Measurements from ENCODE around the gene BCL6B.
"Not testable (repeated sequence)": the region's sequence is repeated elsewhere in the genome, so short reads cannot be mapped to it uniquely, and the experiment has no call there.

Gene BCL6B

DNA sequence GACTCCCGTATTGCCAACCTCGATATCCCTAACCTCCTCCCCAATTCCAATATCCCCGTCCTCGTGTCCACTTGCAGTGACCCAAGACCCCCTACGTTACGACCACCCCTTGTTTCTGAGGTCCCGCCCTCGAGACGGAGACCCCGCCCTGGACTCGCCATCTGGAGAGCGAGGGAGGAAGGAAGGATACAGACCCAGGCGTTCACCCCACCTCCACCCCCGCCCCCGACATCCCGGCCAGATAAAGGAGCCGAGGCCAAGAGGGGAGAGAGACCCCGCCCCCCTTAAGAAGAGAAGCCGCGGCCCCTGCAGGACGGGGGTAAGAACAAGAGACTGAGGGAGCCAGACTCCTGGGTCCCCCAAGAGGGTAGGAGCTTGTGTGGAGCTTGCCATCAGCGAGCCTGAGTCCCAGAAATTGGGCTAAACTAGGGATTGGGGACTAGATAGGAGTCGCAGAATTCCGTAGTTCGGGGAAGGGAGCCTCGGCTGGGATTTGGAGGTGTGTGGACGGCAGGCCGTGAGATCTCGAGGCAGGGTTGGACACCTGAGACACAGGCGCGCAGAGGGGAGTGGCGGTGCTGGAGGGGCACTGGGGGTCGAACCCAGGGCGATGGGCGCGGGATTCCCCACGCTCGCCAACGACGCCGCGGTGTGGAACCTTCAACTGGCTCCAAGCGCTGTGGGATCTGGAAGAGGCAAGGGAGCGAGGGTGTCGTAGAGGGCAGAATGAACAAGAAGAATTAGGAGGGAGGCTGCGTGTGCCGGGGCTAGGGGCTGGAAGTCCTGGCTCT is at the start of gene BCL6B:
Gene BCL6B (plus strand): TSS at position 270 of the 791 bp plus-strand sequence. CDS start 622 bp downstream, outside the sequence.
- no peak for DNase-seq (ENCODE audit: low read depth)

GRCh38 chr17:6979440-6979839 is 43.4 kb upstream of the BCL6B start:
- DNase-seq (ENCODE audit: low read depth), result not testable (repeated sequence)

GRCh38 chr17:6981426-6981825 is 41.4 kb upstream of the BCL6B start:
- no peak for DNase-seq (ENCODE audit: low read depth)

GRCh38 chr17:6985266-6985665 is 37.6 kb upstream of the BCL6B start:
- DNase-seq (ENCODE audit: low read depth), result no peak

DNA sequence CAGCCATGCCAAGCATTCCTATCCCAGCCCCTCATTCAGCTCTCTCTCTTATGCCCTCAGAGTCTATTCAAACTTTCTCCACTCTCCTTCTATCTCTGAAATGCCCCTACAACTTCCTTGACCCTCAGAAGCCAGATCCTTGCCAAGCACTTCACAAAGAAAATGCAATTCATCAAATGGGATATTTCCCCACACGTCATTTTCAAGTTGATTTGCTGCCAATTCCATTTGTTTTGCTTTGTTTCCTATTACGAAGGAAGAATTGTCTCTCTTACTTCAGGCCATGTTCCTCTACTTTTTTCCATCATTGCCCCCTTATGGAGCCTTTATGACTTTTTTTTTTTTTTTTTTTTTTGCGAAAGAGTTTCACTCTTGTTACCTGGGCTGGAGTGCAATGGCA is 36.2 kb upstream of the BCL6B start:
- no peak for DNase-seq (ENCODE audit: low read depth)

- DNase-seq (ENCODE audit: low read depth), result no peak
Measured at GRCh38 chr17:6989779-6990178, 33.1 kb upstream of the BCL6B start.

GRCh38 chr17:6993613-6994056 is 29.2 kb upstream of the BCL6B start:
- not testable (repeated sequence) for DNase-seq (ENCODE audit: low read depth)

DNA sequence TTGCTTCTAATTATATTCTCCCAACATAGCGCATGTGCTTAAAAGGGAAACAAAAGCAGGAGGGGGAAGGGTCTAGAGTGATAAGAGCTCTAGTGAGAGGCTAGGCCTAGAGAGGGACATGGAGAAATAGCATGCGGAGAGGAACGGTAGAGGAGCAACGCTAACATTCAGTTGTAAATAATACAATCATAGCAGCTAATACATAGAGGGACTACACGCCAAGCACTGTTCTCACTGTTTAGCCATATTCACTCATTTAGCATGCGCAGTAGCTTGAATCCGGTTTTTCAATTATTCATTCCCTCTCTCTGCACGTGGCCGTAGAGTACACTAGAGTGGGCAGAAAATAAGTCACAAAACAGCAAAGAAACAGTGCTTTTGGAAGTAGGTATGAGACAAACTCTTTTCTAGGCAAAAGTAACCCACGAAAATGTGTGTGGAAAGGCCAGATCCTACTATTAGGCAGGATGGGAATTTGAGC is 28.7 kb upstream of the BCL6B start:
- no peak for DNase-seq (ENCODE audit: low read depth)

GRCh38 chr17:6994666-6995256 is 28.1 kb upstream of the BCL6B start:
- DNase-seq (ENCODE audit: low read depth), result no peak

- DNase-seq (ENCODE audit: low read depth), result no peak
Measured at GRCh38 chr17:6995500-6996255, 27.2 kb upstream of the BCL6B start, which contains the start of gene ALOX12. TSS of gene ALOX12 (plus strand) at chr17:6996049. CDS start at chr17:6996118, 69 bp downstream.

DNA sequence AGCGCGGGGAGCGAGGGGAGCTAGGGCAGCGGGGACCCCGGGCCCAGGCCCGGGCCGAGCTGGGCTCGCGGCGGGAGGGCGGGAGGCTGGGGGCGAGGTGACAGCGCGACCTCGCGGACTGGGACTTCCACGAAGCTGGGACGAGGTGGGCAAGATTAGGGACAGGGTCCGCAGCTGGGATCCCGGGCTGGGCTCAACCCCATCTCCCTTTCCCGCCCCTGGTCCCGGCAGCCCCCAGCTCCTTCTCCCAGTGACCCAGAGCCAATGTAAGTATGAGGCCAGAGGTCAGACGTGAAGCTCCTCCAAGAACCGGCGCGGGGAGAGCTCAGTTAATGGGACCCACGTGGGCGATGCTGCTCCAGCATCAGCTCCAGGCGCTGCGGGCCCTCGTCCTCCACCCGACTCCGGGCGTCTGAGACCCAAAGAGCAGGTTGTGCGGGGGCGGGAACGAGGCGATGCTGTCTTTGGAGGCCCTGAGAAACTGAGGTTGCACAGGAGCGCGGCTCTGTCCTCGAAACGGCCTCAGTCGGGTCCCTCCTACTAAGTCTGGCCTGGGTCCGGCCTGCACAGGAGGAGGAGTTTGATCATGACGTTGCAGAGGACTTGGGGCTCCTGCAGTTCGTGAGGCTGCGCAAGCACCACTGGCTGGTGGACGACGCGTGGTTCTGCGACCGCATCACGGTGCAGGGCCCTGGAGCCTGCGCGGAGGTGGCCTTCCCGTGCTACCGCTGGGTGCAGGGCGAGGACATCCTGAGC is 26.4 kb upstream of the BCL6B start:
- no peak for DNase-seq (ENCODE audit: low read depth)

GRCh38 chr17:6997171-6997570 is 25.7 kb upstream of the BCL6B start:
- DNase-seq (ENCODE audit: low read depth), result no peak

DNA sequence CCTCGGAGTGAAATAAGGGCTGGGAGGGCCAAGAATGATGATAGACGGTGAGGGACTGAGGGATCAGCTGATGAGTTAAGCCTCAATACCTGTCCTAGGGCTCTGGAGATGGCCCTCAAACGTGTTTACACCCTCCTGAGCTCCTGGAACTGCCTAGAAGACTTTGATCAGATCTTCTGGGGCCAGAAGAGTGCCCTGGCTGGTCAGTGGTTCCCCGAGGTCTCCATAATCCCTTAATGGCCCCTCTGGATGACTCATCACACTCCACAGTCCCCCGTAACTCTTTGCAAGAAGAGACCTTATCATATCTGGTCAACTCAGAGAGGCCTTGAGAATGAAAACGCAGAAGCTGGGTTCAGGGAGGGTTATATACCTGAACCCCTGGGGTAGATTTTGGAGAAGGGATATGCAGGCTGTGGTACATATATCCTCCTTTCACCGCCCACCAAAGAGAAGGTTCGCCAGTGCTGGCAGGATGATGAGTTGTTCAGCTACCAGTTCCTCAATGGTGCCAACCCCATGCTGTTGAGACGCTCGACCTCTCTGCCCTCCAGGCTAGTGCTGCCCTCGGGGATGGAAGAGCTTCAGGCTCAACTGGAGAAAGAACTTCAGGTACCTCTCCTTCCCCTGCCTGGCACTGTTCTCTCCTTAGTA is 23.9 kb upstream of the BCL6B start:
- DNase-seq (ENCODE audit: low read depth), result no peak

- DNase-seq (ENCODE audit: low read depth), result no peak
Measured at GRCh38 chr17:7001318-7001961, 21.4 kb upstream of the BCL6B start.

DNA sequence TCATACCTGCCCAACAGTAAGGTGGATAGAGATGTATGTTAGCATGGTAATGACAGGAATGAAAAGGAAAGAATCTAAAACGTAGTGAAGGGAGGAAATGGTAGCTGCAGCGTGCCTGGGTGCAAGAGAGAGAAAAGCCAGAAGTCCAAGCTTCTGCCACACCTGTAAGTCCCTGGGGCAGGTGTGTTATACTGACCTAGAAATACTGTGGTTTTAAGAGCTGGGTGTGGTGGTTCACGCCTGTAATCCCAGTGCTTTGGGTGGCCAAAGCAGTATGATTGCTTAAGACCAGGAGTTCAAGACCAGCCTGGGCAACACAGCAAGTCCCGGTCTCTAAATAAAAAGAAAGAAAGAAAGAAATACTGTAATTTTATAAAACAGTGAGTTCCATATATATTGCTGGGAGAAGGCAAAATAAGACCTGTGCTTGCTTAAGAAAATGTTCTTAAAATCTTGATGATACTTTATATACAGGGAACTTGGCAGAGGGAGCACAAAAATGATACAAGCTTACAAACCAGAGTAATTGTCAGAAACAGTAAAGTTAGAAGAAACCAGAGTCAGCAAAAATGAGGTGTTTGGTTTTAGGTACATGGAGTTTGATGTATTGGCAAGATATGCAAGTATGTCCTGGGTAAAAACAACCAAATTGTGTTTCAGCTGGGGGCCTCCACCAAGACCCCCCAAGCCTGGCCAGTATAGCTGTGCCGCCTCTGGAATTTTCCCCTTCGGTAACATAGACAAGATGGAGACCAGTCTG is 20.4 kb upstream of the BCL6B start:
- DNase-seq (ENCODE audit: low read depth), result no peak

DNA sequence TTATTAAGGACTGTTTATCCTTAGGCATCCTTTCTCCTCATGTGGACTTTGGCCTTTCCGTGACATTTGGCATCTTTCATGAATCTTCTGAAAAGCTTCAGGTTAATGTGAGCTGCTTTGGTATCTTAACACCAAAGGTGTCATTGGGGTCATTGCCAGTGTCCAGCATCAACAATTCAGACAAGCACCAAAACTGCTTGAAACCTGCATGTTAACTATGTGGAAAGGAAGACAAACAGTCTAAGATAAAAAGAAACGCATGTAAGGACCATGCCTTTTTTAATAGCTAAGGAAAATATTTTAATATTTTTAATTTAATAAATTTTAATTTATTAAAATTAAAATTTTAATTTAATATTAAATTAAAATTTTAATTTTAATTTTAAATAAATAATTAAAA is 19.1 kb upstream of the BCL6B start:
- DNase-seq (ENCODE audit: low read depth), result no peak

DNA sequence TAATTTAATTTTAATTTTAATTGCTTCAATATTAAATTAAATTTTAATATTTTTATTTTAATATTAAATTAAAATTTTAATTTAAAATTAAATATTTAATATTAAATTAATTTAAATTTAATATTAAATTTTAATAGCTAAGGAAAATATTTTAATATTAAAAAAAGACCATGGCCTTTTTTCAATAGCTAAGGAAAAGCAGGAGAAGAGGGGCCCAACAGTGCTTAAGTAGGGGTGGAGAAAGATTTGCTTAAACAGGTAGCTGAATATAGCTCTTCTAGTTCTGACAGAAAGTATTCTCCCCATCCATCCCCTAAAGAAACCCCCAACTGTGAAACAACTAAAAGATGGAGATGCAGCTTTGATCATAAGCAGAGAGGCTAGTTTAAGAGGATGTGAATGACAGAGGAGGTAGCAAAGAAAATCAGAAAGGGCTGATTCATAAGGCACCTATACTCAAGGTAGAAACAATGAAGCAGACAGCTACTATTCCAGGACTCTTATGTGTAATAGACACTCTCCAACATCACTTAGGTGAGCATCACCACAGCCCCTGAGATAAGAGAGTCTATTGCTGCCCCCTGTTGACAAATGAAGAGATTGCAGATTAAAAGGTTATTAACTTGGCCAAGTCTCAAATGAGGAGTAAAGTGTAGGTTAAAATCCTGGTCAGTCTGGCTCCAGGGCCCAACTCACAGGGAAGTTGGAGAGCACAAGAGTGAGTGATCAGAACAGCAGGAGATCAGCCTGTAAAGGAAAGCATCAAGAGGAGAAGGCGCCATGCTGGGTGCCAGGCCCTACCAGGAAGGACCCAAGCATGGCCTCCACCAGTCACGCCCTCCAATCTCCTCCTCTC is 18.2 kb upstream of the BCL6B start:
- no peak for DNase-seq (ENCODE audit: low read depth)

GRCh38 chr17:7005716-7006115 is 17.1 kb upstream of the BCL6B start:
- no peak for DNase-seq (ENCODE audit: low read depth)

- no peak for DNase-seq (ENCODE audit: low read depth)
Measured at GRCh38 chr17:7007143-7007542, 15.7 kb upstream of the BCL6B start.

All from HS-5 (cell line).